ENCODE results near the gene PLCH2.

The PLCH2 gene

DNA sequence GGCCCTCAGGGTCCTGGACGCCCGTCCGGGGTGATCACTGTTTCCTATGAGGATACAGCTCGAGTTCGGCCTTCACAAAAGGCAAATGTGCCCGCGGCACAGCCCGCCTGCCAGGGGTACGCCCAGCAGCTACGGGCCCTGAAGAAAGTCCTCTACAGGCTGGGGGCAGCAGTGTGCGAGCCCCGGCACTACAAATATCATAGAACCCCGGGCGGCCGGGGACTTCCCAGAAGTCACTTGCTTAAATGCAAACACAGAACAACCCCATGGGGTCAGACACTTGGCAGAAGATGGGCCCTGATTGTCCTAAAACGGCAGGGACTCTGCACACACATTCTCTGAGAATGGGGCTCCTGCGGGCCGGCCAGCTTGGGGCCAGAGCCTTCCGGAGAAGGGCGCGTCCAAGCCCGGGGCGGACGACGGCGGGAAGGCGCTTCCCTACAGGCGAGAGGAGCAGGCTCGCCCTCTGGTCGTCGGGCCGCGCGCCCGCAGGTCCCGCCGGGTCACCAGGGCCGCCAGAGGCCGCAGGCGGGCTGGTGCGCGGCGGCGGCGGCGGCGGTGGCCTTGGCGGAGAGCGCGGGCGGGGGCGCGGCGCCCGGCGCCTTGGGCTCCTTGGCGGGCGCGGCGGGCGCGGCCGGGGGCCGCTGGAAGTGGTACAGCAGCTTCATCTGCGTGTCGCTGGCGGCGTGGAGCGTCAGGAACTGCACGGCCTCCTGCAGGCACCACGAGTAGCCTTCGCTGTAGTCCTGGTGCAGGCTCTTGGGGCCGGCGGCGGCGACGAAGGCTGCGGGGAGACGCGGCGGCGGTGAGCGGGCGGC, 53.1 kb downstream of the PLCH2 start:
- Histone ChIP-seq H4K20me1 (ENCODE audit: insufficient read depth, low read length, poor library complexity, severe bottlenecking) (peaks cover 18% of the 10 kb centered on the region), H3K9me3 (ENCODE audit: insufficient read depth, low read depth, low read length) (no peaks in the 10 kb centered on the region), H3K27me3 (ENCODE audit: insufficient read depth, low read length, poor library complexity, severe bottlenecking) (no peaks in the 10 kb centered on the region), H3K9ac (ENCODE audit: low read depth, low read length, poor library complexity, severe bottlenecking) (no peak overlapping the region), H3F3A (ENCODE audit: low read depth) (no peaks in the 10 kb centered on the region), H3K36me3 (ENCODE audit: insufficient read depth, low read length) (no peaks in the 10 kb centered on the region), H3K4me3 (ENCODE audit: low read length, poor library complexity, severe bottlenecking) (no peak overlapping the region), H3K79me2 (ENCODE audit: insufficient read depth, low read length) (peaks cover 18% of the 10 kb centered on the region), H3K4me2 (ENCODE audit: low read depth, low read length, poor library complexity, severe bottlenecking) (no peak overlapping the region), H3K9me2 (replicated peaks; ENCODE audit: low read depth, low read length) (no peaks in the 10 kb centered on the region), H3K4me1 (ENCODE audit: insufficient read depth, low read length, poor library complexity, severe bottlenecking) (peaks cover 18% of the 10 kb centered on the region), H2AFZ (ENCODE audit: low read length) (no peak overlapping the region)
- TF ChIP-seq CTCF (conservative IDR thresholded peaks at IDR 0.05; ENCODE audit: low read length) (no peak), EZH2phosphoT487 (IDR thresholded peaks at IDR 0.05; ENCODE audit: borderline replicate concordance) (no peak)

DNA sequence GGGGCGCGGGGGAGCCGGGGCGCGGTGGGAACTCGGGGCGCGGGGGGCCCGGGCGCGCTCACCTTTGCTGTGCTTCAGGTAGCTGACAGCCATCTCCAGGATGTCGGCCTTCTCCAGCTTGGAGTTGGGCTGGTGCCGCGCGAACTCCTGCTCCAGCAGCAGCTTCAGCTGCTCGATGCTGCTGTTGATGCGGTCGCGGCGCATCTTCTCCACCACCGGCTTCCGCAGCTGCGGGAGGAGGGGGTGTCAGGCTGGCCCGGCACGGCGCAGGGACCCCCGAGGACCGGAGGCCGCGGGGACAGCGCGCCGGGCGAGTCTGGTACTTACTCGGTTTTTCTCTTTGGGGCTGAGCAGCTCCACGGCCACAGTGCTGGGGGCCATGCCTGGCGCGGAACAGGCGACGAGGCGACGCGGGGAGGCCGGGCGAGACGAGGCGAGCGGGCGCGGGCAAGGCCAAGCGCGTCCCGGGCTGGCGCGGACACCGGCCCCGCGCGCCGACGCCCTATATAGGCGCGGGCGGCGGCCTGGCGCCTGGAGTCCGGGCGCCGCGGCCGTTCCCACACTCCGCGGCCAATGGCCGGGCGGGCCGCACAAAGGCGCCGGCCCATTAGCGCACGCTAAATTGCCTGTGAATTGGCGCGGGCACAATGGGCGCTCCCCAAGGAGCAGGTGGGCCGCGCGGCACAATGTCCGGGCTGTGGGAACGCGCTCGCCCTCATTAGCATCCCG, 53.9 kb downstream of the PLCH2 start, which contains the start of gene HES5:
Gene HES5, minus strand, starts transcription at position 480 of the 729 bp plus-strand sequence. Its CDS starts 99 bp downstream, at position 381.
- H3K27me3 ChIP-seq (ENCODE audit: insufficient read depth, low read length, poor library complexity, severe bottlenecking) = no peaks in the 10 kb centered on the region

More for the DNA sequence above, 53.9 kb downstream of the PLCH2 start, which contains the start of gene HES5:
- H3K36me3 ChIP-seq (ENCODE audit: insufficient read depth, low read length) = no peaks in the 10 kb centered on the region
- peaks cover 11% of the 10 kb centered on the region for H3K79me2 ChIP-seq (ENCODE audit: insufficient read depth, low read length)
- no peak within 1 kb of the TSS for H3K4me2 ChIP-seq (ENCODE audit: low read depth, low read length, poor library complexity, severe bottlenecking)
- H2AFZ ChIP-seq (ENCODE audit: low read length) = no peak within 1 kb of the TSS
- H3K9me3 ChIP-seq (ENCODE audit: insufficient read depth, low read depth, low read length) = no peaks in the 10 kb centered on the region
- H4K20me1 ChIP-seq (ENCODE audit: insufficient read depth, low read length, poor library complexity, severe bottlenecking) = peaks cover 10% of the 10 kb centered on the region
- no peak within 1 kb of the TSS for H3K9ac ChIP-seq (ENCODE audit: low read depth, low read length, poor library complexity, severe bottlenecking)
- peaks cover 11% of the 10 kb centered on the region for H3K4me1 ChIP-seq (ENCODE audit: insufficient read depth, low read length, poor library complexity, severe bottlenecking)
- H3F3A ChIP-seq (ENCODE audit: low read depth) = no peaks in the 10 kb centered on the region
- H3K9me2 ChIP-seq (replicated peaks; ENCODE audit: low read depth, low read length) = no peaks in the 10 kb centered on the region
- TF ChIP-seq EZH2phosphoT487 (IDR thresholded peaks at IDR 0.05; ENCODE audit: borderline replicate concordance) (no peak), CTCF (conservative IDR thresholded peaks at IDR 0.05; ENCODE audit: low read length) (no peak)
- no peak within 1 kb of the TSS for H3K4me3 ChIP-seq (ENCODE audit: low read length, poor library complexity, severe bottlenecking)
